Naive thymus-derived CD8-positive, alpha-beta T cell (primary cell): Measurements from ENCODE around the gene ARHGAP28. TPM values are rescaled to one million over a fixed set of nuclear protein-coding genes. Genes with fewer than 3 reads are reported as not detected.
"Not testable (repeated sequence)": the region's sequence is repeated elsewhere in the genome, so short reads cannot be mapped to it uniquely, and the experiment has no call there.

Source experiments
- ATAC-seq, 2 donors: fragments of 150-1000 bp; cut with Tn5 transposase in 1 of 2; sonication (Bioruptor Pico), chemical (Tn5 transposase) in 1 of 2; 1 replicate in 1 of 2; 2 replicates in 1 of 2; pipeline ENCODE4 v1.10.0; 2021; ENCODE audit warnings: mild to moderate bottlenecking in 2 of 2, moderate library complexity in 2 of 2
- POLR2A ChIA-PET: fragments of 350-600 bp; sonication (Branson Sonifier 250); formaldehyde crosslinking; loops from one replicate; lab custom pipeline; 2021; ENCODE audit warnings: antibody characterized with exemption; lab: Charles Lee
- DNase-seq, 10 donors: peaks; one replicate each; pipeline versions ENCODE4 v3.0.0 to v3.0.0-alpha.2; 2020 to 2022
- H3K27ac Mint-ChIP-seq, 10 donors: one replicate each; pipeline ENCODE4 v1.8.0; 2020 to 2022; ENCODE audit warnings: mild to moderate bottlenecking in 10 of 10, mixed read lengths in 10 of 10, moderate library complexity in 4 of 10, inconsistent platforms in 1 of 10
- H3K27me3 Mint-ChIP-seq, 5 donors: one replicate each; pipeline ENCODE4 v1.8.0; 2021 to 2022; ENCODE audit warnings: mixed read lengths in 5 of 5
- H3K36me3 Mint-ChIP-seq, 3 donors: one replicate each; pipeline ENCODE4 v1.8.0; 2020 to 2022; ENCODE audit warnings: mixed read lengths in 3 of 3, mild to moderate bottlenecking in 2 of 3, inconsistent platforms in 1 of 3
- H3K4me1 Mint-ChIP-seq, 4 donors: one replicate each; pipeline ENCODE4 v1.8.0; 2021 to 2022; ENCODE audit warnings: mixed read lengths in 4 of 4
- H3K4me3 Mint-ChIP-seq, 10 donors: one replicate each; pipeline ENCODE4 v1.8.0; 2020 to 2022; ENCODE audit warnings: mild to moderate bottlenecking in 10 of 10, mixed read lengths in 10 of 10, moderate library complexity in 6 of 10, inconsistent platforms in 1 of 10
- H3K9me3 Mint-ChIP-seq, 9 donors: one replicate each; pipeline ENCODE4 v1.8.0; 2020 to 2022; ENCODE audit warnings: mixed read lengths in 9 of 9, mild to moderate bottlenecking in 3 of 9, inconsistent platforms in 1 of 9, moderate library complexity in 1 of 9
- polyA plus RNA-seq, 3 donors: library from polyadenylated mRNA; unstranded; fragments of 300-500 nt; fragmentation: Illumina TruSeq; gene quantifications; one replicate each; pipeline ENCODE4 v1.2.3, GENCODE V29; 2021
- total RNA-seq, 8 experiments: library from RNA in 2 of 8; stranded (reverse) in 2 of 8; gene quantifications; one replicate each; pipeline ENCODE4 v1.2.3 and lab custom pipeline; 2021 to 2026

ARHGAP28 gene
- total and polyA plus RNA-seq, 5 experiments from 2014 or later: not detected

DNA sequence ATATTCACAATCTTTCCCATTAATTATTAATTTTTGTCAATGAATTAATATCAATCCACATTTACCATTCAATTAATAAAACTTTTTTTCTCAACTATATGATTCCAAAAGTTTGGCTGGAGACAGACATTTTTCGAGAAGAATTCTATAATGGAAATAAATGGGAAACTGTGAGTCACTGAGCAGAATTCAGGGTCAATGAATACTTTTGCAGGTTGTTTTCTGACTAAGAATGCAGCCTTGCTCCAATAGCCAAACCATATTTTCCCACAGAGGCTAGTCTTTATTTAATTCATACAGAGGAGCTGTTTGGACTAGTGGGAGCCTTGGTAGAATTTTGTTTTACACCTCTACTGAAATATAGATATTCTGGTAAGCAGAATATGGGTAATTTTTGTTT lies 82.3 kb downstream of the ARHGAP28 start:
- DNase-seq (no peak), ATAC-seq (no peak)
- POLR2A ChIA-PET: no interaction called here
- peaks cover 0 to 3% (median 2%) of the 10 kb centered on the region in 5 donors for H3K27me3 Mint-ChIP-seq
- no peak overlapping the region for H3K27ac Mint-ChIP-seq
- no peaks in the 10 kb centered on the region for H3K4me1 Mint-ChIP-seq
- no peaks in the 10 kb centered on the region for H3K36me3 Mint-ChIP-seq
- H3K9me3 Mint-ChIP-seq: peaks cover 0 to 20% (median 6%) of the 10 kb centered on the region in 9 donors
- H3K4me3 Mint-ChIP-seq: no peak overlapping the region

DNA sequence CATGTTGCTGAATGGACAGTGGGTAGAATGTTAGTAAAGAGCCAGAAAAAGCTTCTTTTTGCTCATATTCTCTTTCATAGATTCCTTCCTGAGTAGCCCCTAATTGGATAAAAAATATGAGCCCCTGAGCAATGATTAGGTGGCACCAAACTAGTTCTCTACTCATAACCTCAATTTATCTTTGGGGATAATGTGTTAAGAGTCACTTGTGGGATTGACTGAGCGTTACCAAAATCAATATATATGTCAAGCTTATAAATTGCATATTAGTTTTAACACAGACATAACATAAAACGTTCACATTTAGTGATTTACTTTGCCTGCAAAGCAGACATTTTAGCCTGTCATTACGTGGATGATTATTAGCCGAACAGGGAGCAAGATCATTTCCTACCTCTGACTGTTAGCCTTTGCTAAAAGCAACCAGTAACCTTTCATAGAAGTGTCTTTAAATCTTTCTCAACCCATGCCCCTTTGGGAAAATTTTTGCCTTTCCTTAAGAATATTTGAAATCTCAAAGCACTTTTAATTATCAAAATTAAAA lies 85.4 kb downstream of the ARHGAP28 start:
- peaks cover 0 to 14% (median 5%) of the 10 kb centered on the region in 9 donors for H3K9me3 Mint-ChIP-seq
- no peaks in the 10 kb centered on the region for H3K36me3 Mint-ChIP-seq
- no peak overlapping the region for H3K4me3 Mint-ChIP-seq
- no peak overlapping the region for H3K27ac Mint-ChIP-seq
- H3K27me3 Mint-ChIP-seq: no peaks in the 10 kb centered on the region
- DNase-seq (no peak), ATAC-seq (no peak)
- POLR2A ChIA-PET: no interaction called here
- H3K4me1 Mint-ChIP-seq: no peaks in the 10 kb centered on the region

DNA sequence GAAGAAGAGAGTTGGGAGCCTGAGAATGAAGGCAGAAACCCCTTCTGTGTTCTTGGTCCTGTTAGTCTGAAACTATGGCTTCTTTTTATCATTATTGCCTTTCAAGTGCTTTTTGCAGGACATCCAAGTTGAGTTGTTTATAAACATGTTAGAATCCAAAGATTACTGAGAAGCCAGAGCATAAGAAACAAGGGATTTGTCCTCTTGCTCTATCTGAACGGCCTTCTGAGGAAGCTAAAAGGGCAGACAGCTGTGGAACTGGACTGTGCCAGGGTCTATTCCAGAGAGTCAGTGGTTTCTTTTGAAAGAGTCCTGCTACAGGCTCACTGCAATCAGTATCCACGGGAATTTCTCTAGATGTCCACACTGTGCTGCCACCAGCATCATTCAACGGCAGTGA lies 86.6 kb downstream of the ARHGAP28 start:
- POLR2A ChIA-PET: no interaction called here
- Mint-ChIP-seq H3K4me1 (no peaks in the 10 kb centered on the region), H3K27me3 (no peaks in the 10 kb centered on the region), H3K4me3 (no peak overlapping the region), H3K9me3 (peaks cover 0 to 20% (median 6%) of the 10 kb centered on the region in 9 donors), H3K27ac (no peak overlapping the region), H3K36me3 (no peaks in the 10 kb centered on the region)
- ATAC-seq: no peak
- DNase-seq: no peak

DNA sequence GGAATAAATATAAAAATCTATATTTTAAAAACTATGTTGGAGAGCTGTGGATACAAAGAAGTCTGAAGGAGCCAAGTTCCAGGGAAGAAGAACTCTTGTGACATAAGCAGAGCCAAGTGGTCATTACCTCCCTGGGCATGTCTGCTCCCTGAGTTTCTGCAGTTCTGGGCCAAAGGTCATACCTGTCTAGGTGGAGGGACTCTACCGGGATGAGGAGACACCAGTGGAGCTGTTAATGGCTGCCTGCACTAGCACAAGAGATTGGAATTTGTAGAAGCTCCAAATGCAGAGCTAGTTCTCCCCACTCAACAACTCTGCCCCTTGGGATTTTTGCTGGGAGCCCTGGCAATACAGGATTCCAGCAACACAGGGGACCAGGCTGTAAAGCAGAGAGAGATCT lies 89.8 kb downstream of the ARHGAP28 start:
- peaks cover 0 to 14% (median 2%) of the 10 kb centered on the region in 9 donors for H3K9me3 Mint-ChIP-seq
- ATAC-seq: no peak
- H3K27me3 Mint-ChIP-seq: no peaks in the 10 kb centered on the region
- POLR2A ChIA-PET: no interaction called here
- H3K4me3 Mint-ChIP-seq: no peak overlapping the region
- H3K4me1 Mint-ChIP-seq: no peaks in the 10 kb centered on the region
- DNase-seq: no peak
- no peak overlapping the region for H3K27ac Mint-ChIP-seq
- H3K36me3 Mint-ChIP-seq: no peaks in the 10 kb centered on the region

DNA sequence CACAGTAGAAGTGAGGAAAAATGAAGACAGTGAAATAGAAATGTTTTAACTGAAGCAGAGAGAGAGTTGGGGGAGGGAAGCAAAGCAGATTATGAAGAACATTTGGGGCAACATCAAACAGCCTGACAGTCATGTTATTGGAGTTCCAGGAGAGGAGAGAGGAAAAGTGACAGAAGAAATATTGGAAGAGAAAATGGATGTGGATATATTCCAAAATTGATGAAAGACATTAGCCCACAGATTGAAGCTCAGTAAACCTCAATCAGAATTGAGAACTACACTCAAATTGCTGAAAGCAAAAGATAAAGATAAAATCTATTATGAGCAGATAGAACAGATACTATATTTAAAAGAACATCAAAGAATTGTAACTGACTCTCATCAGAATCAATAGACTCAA lies 90.8 kb downstream of the ARHGAP28 start:
- Mint-ChIP-seq H3K36me3 (peaks cover 0 to 4% (median 0%) of the 10 kb centered on the region in 3 donors), H3K9me3 (peaks cover 0 to 12% (median 2%) of the 10 kb centered on the region in 9 donors), H3K27me3 (no peaks in the 10 kb centered on the region), H3K27ac (no peak overlapping the region), H3K4me3 (no peak overlapping the region), H3K4me1 (no peaks in the 10 kb centered on the region)
- no peak for ATAC-seq
- POLR2A ChIA-PET: no interaction called here
- DNase-seq: no peak

DNA sequence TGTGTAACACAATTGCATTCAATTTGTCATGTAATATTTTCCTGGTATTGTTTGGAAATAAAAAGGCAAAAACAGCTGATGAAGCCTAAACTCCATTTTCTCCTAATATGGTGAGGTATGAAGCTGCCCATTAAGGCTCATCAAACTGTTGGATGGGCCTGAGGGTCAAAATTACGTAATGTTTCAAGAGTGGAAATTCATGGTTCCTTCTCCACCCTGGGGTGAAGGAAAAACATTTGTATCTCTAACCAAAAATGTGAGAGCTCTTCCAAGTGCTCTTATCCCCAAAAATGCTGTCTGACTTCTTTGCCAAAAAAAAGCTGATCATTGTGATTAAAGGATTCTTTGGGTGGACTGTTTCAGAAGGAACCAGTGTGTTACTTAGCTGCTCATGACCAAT lies 91.8 kb downstream of the ARHGAP28 start:
- POLR2A ChIA-PET: no interaction called here
- ATAC-seq: no peak
- Mint-ChIP-seq H3K4me1 (no peaks in the 10 kb centered on the region), H3K36me3 (peaks cover 0 to 4% (median 0%) of the 10 kb centered on the region in 3 donors), H3K27ac (no peak overlapping the region), H3K9me3 (peaks cover 0 to 11% (median 2%) of the 10 kb centered on the region in 9 donors), H3K27me3 (no peaks in the 10 kb centered on the region), H3K4me3 (no peak overlapping the region)
- DNase-seq: no peak

DNA sequence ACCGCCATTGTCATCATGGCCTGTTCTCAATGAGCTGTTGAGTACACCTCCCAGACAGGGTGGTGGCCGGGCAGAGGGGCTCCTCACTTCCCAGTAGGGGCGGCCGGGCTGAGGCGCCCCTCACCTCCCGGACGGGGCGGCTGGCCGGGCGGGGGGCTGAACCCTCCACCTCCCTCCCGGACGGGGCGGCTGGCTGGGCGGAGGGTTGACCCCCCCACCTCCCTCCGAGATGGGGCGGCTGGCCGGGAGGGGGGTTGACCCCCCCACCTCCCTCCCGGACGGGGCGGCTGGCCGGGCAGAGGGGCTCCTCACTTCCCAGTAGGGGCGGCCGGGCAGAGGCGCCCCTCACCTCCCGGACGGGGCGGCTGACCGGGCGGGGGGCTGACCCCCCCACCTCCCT lies 97.6 kb downstream of the ARHGAP28 start:
- ATAC-seq, H3K27ac Mint-ChIP-seq, H3K36me3 Mint-ChIP-seq, H3K4me3 Mint-ChIP-seq, H3K4me1 Mint-ChIP-seq, POLR2A ChIA-PET, H3K27me3 Mint-ChIP-seq, DNase-seq: not testable (repeated sequence)
- H3K9me3 Mint-ChIP-seq: peaks cover 0 to 11% (median 5%) of the 10 kb centered on the region in 9 donors

DNA sequence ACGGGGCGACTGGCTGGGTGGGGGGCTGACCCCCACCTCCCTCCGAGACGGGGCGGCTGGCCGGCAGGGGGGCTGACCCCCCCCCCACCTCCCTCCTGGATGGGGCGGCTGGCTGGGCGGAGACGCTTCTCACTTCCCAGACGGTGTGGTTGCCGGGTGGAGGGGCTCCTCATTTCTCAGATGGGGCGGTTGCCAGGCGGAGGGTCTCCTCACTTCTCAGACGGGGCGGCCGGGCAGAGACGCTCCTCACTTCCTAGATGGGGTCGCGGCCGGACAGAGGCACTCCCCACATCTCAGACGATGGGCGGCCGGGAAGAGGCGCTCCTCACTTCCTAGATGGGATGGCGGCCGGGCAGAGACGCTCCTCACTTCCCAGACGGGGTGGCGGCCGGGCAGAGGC lies 98.0 kb downstream of the ARHGAP28 start:
- POLR2A ChIA-PET, H3K27me3 Mint-ChIP-seq, H3K4me1 Mint-ChIP-seq, H3K4me3 Mint-ChIP-seq, H3K27ac Mint-ChIP-seq, ATAC-seq, H3K36me3 Mint-ChIP-seq, DNase-seq: not testable (repeated sequence)
- peaks cover 0 to 12% (median 5%) of the 10 kb centered on the region in 9 donors for H3K9me3 Mint-ChIP-seq

DNA sequence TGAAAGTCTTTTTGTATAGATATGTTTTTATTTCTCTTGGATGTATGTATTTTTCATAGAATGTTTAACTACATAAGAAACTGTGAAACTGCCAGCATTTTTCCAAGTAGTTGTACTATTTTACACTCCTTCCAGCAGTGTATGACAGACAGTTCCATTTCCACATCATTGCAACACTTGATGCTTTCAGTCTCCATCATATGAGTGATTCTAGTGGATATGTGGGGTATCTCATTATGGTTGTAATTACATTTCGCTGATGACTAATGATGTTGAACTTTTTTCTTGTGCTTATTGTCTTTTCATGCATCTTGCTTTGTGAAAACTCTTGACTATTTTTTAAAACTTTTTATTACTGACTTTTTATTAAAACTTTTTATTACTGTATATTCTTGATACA lies 101.4 kb downstream of the ARHGAP28 start:
- peaks cover 0 to 1% (median 0%) of the 10 kb centered on the region in 4 donors for H3K4me1 Mint-ChIP-seq
- POLR2A ChIA-PET: no interaction called here
- peaks cover 0 to 7% (median 0%) of the 10 kb centered on the region in 5 donors for H3K27me3 Mint-ChIP-seq
- no peak overlapping the region for H3K27ac Mint-ChIP-seq
- ATAC-seq (no peak), DNase-seq (no peak)
- peaks cover 0 to 28% (median 5%) of the 10 kb centered on the region in 9 donors for H3K9me3 Mint-ChIP-seq
- H3K36me3 Mint-ChIP-seq: no peaks in the 10 kb centered on the region
- no peak overlapping the region for H3K4me3 Mint-ChIP-seq

DNA sequence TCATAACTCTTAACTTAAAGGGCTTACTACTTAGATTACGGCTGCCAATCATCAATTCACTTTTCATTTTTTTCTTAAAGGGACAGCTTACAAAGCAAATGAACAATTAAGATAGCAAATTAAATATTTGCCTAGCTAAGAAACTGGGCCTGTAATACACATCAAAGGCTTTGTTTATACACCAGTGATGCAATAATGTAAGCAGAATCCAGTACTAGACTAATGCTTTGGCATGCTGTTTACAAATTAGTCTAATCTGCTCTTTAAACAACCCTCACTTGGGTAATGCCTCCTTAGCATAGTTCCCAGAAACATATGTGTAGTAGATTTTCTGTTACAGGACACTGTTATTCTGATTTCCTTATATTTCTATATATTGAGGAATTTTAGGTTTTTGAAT lies 105.8 kb downstream of the ARHGAP28 start:
- POLR2A ChIA-PET: no interaction called here
- H3K27me3 Mint-ChIP-seq: peaks cover 0 to 7% (median 0%) of the 10 kb centered on the region in 5 donors
- DNase-seq (no peak), ATAC-seq (no peak)
- no peak overlapping the region for H3K27ac Mint-ChIP-seq
- H3K4me1 Mint-ChIP-seq: no peaks in the 10 kb centered on the region
- H3K4me3 Mint-ChIP-seq: no peak overlapping the region
- H3K36me3 Mint-ChIP-seq: no peaks in the 10 kb centered on the region
- peaks cover 0 to 29% (median 6%) of the 10 kb centered on the region in 9 donors for H3K9me3 Mint-ChIP-seq

DNA sequence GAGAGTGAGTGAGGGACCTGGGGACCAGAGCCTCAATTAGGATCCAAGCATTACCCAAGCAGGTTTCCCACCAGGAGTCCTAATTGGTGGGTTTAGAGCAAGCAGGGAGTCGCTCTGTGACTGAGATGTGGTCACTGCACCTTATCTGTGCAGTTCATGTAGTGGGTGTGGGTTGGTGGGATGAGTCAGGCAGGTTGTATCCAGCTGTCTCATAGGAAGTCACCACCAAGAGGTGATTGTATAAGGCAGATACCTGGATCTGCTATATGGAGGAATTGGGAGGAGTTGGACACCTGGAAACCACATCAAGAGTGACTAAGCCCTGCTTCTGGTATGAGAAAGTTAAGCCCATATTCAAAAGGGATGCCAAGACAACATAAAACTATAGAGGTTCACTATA lies 106.8 kb downstream of the ARHGAP28 start:
- no peak for ATAC-seq
- Mint-ChIP-seq H3K9me3 (peaks cover 0 to 27% (median 6%) of the 10 kb centered on the region in 9 donors), H3K4me1 (no peaks in the 10 kb centered on the region), H3K27me3 (peaks cover 0 to 7% (median 0%) of the 10 kb centered on the region in 5 donors), H3K4me3 (no peak overlapping the region), H3K27ac (no peak overlapping the region), H3K36me3 (no peaks in the 10 kb centered on the region)
- POLR2A ChIA-PET: no interaction called here
- no peak for DNase-seq

DNA sequence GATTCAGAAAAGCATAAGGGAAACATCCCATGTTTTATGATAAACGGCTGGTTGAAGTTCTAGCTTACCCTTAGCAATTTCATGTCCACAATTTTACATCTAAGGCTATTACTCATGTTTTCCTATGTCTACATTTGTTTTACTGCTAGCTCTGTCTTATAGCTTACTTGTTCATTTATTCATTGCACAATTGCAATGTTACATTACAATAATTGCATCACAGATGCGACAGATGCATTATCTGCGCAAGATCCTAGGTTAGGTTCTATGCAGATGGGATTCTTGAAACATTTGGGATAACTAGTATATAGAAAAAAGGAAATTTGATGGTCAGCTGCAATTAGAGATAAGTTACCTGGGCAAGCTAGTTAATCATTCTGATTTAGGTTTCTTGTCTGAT lies 108.4 kb downstream of the ARHGAP28 start:
- no peak overlapping the region for H3K27ac Mint-ChIP-seq
- no peaks in the 10 kb centered on the region for H3K36me3 Mint-ChIP-seq
- DNase-seq: no peak
- peaks cover 0 to 19% (median 3%) of the 10 kb centered on the region in 9 donors for H3K9me3 Mint-ChIP-seq
- no peak overlapping the region for H3K4me3 Mint-ChIP-seq
- no peak for ATAC-seq
- POLR2A ChIA-PET: no interaction called here
- peaks cover 0 to 10% (median 0%) of the 10 kb centered on the region in 5 donors for H3K27me3 Mint-ChIP-seq
- peaks cover 0 to 2% (median 0%) of the 10 kb centered on the region in 4 donors for H3K4me1 Mint-ChIP-seq

DNA sequence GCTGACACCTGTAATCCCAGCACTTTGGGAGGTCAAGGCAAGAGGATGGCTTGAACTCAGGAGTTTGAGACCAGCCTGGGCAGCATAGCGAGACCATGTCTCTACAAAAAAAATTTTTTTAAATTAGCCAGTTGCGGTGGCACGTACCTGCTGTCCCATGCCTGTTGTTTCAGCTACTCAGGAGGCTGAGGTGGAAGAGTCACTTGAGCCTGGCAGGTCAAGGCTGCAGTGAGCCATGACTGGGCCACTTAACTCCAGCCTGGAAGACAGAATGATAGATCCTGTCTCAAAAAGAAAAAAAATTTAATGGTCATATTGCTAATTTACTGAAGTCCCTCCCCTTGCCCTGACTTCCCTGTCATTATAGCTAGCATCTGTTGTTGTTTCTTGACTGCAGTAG lies 112.6 kb downstream of the ARHGAP28 start:
- no peak overlapping the region for H3K4me3 Mint-ChIP-seq
- no peak overlapping the region for H3K27ac Mint-ChIP-seq
- H3K4me1 Mint-ChIP-seq: peaks cover 0 to 2% (median 0%) of the 10 kb centered on the region in 4 donors
- no peaks in the 10 kb centered on the region for H3K36me3 Mint-ChIP-seq
- DNase-seq (no peak), ATAC-seq (no peak)
- H3K27me3 Mint-ChIP-seq: peaks cover 0 to 6% (median 0%) of the 10 kb centered on the region in 5 donors
- POLR2A ChIA-PET: no interaction called here
- H3K9me3 Mint-ChIP-seq: peaks cover 0 to 5% (median 3%) of the 10 kb centered on the region in 9 donors

DNA sequence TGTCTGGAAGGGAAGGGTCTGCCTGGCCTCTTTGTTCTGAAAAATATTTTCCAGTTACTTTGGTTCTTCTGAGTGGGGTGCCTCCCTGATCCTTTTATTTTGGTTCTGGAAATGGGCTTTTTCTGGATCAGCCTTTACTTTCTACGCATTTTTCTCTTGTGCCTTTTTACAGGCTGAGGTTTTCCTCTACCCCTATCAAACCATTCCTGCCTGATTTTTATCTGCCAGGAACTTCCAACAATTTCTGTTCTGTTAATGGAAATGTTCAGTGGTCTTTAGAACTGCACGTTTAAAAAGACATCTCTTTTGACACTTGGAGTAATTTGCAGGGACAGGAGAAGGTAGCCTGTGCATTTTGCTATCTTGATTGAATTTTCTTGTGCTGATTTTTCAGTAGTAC lies 113.8 kb downstream of the ARHGAP28 start:
- Mint-ChIP-seq H3K27me3 (peaks cover 0 to 9% (median 0%) of the 10 kb centered on the region in 5 donors), H3K4me1 (peaks cover 0 to 2% (median 0%) of the 10 kb centered on the region in 4 donors), H3K4me3 (no peak overlapping the region), H3K36me3 (no peaks in the 10 kb centered on the region), H3K27ac (no peak overlapping the region), H3K9me3 (peaks cover 0 to 7% (median 3%) of the 10 kb centered on the region in 9 donors)
- POLR2A ChIA-PET: no interaction called here
- ATAC-seq (no peak), DNase-seq (no peak)
